Activated CD8-positive, alpha-beta T cell treated with anti-CD3 and anti-CD28 coated beads for 36 hours (primary cell): ENCODE measurements around the gene GSDMA. TPM values are rescaled to one million over a fixed set of nuclear protein-coding genes. Genes with fewer than 3 reads are reported as not detected.
A peak's percentile ranks its signal among the peaks of the same experiment; 100 is the strongest.

ENCODE experiments used
- ATAC-seq: fragments of 200-7000 bp; cut with Tn5 transposase; one replicate; pipeline ENCODE4 v1.10.0; 2021; ENCODE audit warnings: mild to moderate bottlenecking, moderate library complexity
- CTCF ChIA-PET: fragments of 350-600 bp; sonication (Branson Sonifier 250); formaldehyde crosslinking; loops from one replicate; lab custom pipeline; 2021; ENCODE audit warnings: antibody characterized with exemption; lab: Charles Lee
- POLR2A ChIA-PET: fragments of 350-600 bp; sonication (Branson Sonifier 250); formaldehyde crosslinking; loops from one replicate; lab custom pipeline; 2021; ENCODE audit warnings: antibody characterized with exemption; lab: Charles Lee
- DNase-seq: peaks from one replicate; pipeline ENCODE4 v3.0.0-alpha.2; 2020
- H3K27ac Mint-ChIP-seq: one replicate; pipeline ENCODE4 v1.8.0; 2021; ENCODE audit warnings: mild to moderate bottlenecking, mixed read lengths
- H3K27me3 Mint-ChIP-seq: one replicate; pipeline ENCODE4 v1.8.0; 2021; ENCODE audit warnings: mixed read lengths
- H3K36me3 Mint-ChIP-seq: one replicate; pipeline ENCODE4 v1.8.0; 2021; ENCODE audit warnings: low read depth, mixed read lengths
- H3K4me1 Mint-ChIP-seq: one replicate; pipeline ENCODE4 v1.8.0; 2021; ENCODE audit warnings: low read depth, mixed read lengths
- H3K4me3 Mint-ChIP-seq: one replicate; pipeline ENCODE4 v1.8.0; 2021; ENCODE audit warnings: mild to moderate bottlenecking, moderate library complexity, mixed read lengths
- H3K9me3 Mint-ChIP-seq: one replicate; pipeline ENCODE4 v1.8.0; 2021; ENCODE audit warnings: mixed read lengths
- CTCF ChIP-seq: fragments of 200-600 bp; IDR thresholded peaks from one replicate; pipeline ENCODE4 v1.8.0; 2022; ENCODE audit warnings: antibody characterized with exemption, mild to moderate bottlenecking
- intact Hi-C: fragments of 100-400 bp; cut with micrococcal nuclease; formaldehyde crosslinking; loops from one replicate; pipeline ENCODE4 v1.10.0; 2022
- total RNA-seq, 2 experiments: library from RNA; stranded (reverse); gene quantifications; one replicate each; pipeline ENCODE4 v1.2.3, GENCODE V29; 2021

The GSDMA gene
- total RNA-seq, 2 experiments from 2014 or later, result 1.3 to 1.6 TPM

DNA sequence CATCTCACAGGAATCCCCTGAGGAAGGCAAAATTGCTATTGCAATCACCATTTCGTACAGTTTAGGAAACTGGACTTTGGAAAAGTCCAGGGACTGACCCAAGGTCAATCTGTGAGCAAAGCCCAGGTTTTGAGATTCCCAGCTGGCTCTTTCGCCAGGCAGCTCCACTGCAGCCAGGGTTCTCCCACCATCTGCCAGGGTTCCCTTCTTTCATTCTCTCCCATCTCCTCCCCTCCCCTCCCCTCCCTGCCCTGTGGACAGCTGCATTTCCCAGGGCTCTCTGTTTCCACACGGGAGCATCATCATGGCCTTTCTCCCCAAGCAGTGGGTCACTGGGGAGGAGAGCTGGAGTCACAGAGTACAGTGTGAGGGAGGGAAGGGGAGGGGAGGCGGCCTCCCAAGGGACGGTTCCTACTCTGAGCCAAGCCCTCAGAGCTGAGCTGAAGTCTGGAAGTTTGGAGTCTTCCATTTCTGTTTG, 11.9 kb upstream of the GSDMA start:
- H3K9me3 Mint-ChIP-seq, result no peaks in the 10 kb centered on the region
- no peaks in the 10 kb centered on the region for H3K27me3 Mint-ChIP-seq
- H3K4me1 Mint-ChIP-seq, result peaks cover 27% of the 10 kb centered on the region
- H3K4me3 Mint-ChIP-seq, result no peak overlapping the region
- no peak for TF ChIP-seq CTCF
- intact Hi-C loops, result no loop called here
- ChIA-PET CTCF (interaction anchor here (1.0 to 1.4 kb wide), 3 partner anchors 8 to 30 kb away, joined by 3 to 4 read pairs (median 3); partner anchors contain the start of gene PSMD3), POLR2A (interaction anchor here (1.3 to 1.9 kb wide), 2 partner anchors 11 to 24 kb away, joined by 3 to 8 read pairs; no protein-coding TSS in a partner anchor)
- DNase-seq (no peak), ATAC-seq (no peak)
- no peak overlapping the region for H3K27ac Mint-ChIP-seq
- no peaks in the 10 kb centered on the region for H3K36me3 Mint-ChIP-seq

DNA sequence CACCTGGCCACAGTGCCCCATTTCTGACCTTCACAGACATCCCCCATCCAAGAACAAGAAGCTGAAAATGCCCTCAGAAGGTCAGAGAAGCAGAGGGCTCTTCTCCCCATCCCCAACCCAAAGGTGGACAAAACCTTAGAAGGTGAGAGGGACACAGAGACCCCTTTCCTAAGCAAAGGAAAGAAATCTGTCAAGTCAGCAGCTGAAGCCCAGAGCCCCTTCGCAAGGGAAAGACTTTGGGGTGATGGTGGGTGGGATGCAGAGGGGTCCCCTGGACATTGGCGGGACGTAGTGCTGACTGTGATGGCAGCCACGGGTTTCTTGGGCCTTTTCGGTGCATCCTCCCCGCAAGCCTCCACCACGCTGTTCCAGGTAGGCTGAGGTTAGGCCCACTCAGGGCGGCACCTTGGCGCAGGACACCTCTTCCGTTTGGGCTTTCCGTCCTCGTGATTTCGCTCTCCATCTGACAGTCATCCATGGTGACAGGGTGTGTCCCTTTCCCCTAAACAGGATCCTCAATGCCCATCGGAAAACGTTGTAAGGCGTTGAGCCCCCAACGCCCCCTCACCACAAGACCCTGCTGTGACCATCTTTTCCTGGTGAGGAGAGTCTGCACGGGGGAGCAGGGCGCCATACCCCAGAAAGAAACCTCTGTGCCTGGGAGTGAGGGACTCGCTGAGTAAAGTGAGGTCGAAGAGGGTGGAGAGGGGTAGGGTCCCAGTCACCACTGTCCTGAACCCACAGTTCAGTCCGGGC, 10.7 kb upstream of the GSDMA start:
- ChIA-PET CTCF (interaction anchor here (0.6 to 1.4 kb wide), 2 partner anchors 10 to 29 kb away, joined by 4 read pairs; partner anchors contain the start of genes GSDMA and PSMD3), POLR2A (interaction anchor here (1.3 kb wide), 1 partner anchor 26 kb away, joined by 3 read pairs; no protein-coding TSS in a partner anchor)
- ATAC-seq, result peak; percentile 2
- DNase-seq, result no peak
- no peaks in the 10 kb centered on the region for H3K27me3 Mint-ChIP-seq
- H3K4me3 Mint-ChIP-seq, result peak overlapping the region; percentile 46
- intact Hi-C loops, result no loop called here
- no peaks in the 10 kb centered on the region for H3K9me3 Mint-ChIP-seq
- TF ChIP-seq CTCF, result no peak
- H3K4me1 Mint-ChIP-seq, result peaks cover 27% of the 10 kb centered on the region
- H3K27ac Mint-ChIP-seq, result no peak overlapping the region
- no peaks in the 10 kb centered on the region for H3K36me3 Mint-ChIP-seq

DNA sequence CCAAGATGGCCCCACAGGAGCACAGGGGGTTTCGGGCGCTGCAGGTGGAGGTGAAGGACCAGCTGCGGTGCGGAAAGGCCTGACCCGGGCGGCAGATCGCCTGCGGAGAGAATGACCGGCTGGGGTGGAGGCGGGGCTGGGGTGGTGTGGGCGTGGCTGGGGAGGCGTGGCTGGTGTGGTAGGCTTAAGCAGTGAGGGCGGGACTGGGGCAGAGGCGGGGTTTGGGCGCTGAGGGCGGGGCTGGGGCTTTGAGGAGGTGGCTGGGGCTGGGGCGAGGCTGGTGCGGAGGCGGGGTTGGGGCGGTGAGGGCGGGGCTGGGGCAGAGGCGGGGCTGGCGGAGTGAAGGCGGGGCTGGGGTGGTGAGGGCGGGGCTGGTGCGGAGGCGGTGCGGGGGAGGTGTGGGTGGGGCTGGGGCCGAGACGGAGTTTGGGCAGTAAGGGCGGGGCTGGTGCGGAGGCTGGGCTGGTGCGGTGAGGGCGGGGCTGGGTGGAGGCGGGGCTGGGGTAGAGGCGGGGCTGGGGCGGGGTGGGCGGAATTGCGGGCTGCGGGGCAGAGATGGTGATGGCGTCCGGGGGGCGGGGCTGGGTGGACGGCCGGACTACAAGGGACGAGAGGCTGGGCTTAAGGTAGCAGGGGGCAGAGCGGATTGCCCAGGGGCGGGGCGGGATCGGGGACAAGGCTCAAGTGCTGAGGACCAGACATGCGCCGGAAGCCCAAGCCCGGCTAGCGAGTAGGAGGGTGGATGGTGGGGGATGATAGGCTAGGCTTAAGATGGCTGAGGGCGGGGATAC, 9.9 kb upstream of the GSDMA start:
- Mint-ChIP-seq H3K4me1 (peaks cover 22% of the 10 kb centered on the region), H3K36me3 (no peaks in the 10 kb centered on the region), H3K9me3 (no peaks in the 10 kb centered on the region), H3K4me3 (peak overlapping the region; percentile 77), H3K27me3 (no peaks in the 10 kb centered on the region), H3K27ac (peak overlapping the region; percentile 84)
- peak; percentile 94 for DNase-seq
- ChIA-PET CTCF (interaction anchor here (1.2 to 2.0 kb wide), 3 partner anchors 13 to 27 kb away, joined by 3 to 17 read pairs (median 3); partner anchors contain the start of gene PSMD3), POLR2A (interaction anchor here (0.8 to 2.2 kb wide), 4 partner anchors 10 to 27 kb away, joined by 3 to 9 read pairs (median 4); partner anchors contain the start of genes GSDMA and PSMD3)
- TF ChIP-seq CTCF, result no peak
- intact Hi-C loops, result no loop called here
- peak; percentile 83 for ATAC-seq

- H3K27ac Mint-ChIP-seq, result peak overlapping the region; percentile 84
- H3K4me1 Mint-ChIP-seq, result peaks cover 17% of the 10 kb centered on the region
- CTCF ChIA-PET, result interaction anchor here (1.0 to 2.0 kb wide), 5 partner anchors 13 to 332 kb away, joined by 3 to 17 read pairs (median 3); partner anchors contain the start of gene PSMD3
- peak overlapping the region; percentile 77 for H3K4me3 Mint-ChIP-seq
- TF ChIP-seq CTCF, result no peak
- no peak for DNase-seq
- no peaks in the 10 kb centered on the region for H3K27me3 Mint-ChIP-seq
- intact Hi-C loops, result no loop called here
- POLR2A ChIA-PET, result interaction anchor here (0.7 to 2.2 kb wide), 6 partner anchors 10 to 184 kb away, joined by 3 to 9 read pairs (median 3); partner anchors contain the start of genes GSDMA and PSMD3
- ATAC-seq, result no peak
- no peaks in the 10 kb centered on the region for H3K9me3 Mint-ChIP-seq
- no peaks in the 10 kb centered on the region for H3K36me3 Mint-ChIP-seq
These were observed 9.3 kb upstream of the GSDMA start for GRCh38 chr17:39953471-39953888.
